Stimulated activated CD8-positive, alpha-beta memory T cell treated with anti-CD3 and anti-CD28 coated beads, Interleukin-4, amount 100 ng/mL, for 1 hour (primary cell): ENCODE measurements around the gene TCF15.

ENCODE experiments used
- DNase-seq, 2 donors: peaks; one replicate each; pipeline ENCODE4 v3.0.0-alpha.2; 2020; ENCODE audit warnings: low read depth in 2 of 2, low spot score in 1 of 2

TCF15 gene, protein sequence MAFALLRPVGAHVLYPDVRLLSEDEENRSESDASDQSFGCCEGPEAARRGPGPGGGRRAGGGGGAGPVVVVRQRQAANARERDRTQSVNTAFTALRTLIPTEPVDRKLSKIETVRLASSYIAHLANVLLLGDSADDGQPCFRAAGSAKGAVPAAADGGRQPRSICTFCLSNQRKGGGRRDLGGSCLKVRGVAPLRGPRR

DNA sequence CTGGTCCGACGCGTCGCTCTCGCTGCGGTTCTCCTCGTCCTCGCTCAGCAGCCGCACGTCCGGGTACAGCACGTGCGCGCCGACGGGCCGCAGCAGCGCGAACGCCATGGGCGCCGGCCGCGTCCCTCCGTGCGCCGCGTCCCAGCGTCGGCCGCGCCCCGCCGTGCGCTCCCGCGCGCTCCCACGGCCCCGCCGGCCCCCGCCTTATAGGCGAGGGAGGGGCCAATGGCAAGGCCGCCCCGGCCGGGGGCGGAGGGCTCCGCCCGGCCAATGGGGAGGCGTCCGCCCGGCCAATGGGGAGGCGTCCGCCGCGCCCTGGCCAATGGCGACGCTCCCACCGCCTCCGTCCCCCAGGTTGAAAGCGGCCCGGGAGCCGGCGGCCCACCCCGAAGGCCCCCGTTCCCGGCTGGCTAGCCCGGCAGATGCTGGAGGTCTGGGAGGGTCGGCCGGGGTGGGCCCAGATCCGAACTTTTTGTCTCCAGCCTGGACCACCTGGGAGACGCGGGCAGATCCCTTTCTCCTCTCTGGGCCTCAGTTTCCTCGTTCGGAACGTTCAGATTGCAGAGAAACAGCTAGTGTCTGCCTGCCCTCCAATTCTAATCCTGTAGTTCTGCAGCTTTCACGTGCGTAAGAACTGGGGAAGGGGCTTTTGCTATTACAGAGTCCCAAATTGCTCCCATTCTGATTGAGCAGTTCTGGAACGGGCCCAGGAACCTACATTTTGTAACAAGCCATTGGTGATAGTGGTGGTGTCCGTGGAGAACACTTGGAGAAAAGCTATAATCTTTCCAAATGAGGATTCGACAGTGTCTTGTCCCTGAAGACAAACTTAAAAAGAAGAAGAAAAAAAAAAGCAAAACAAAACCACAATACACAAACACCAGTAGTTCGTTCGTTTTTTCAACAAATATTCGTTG is at the start of gene TCF15:
Gene TCF15 (minus strand): TSS at position 180 of the 917 bp plus-strand sequence. CDS start 72 bp downstream, at position 108.
- DNase-seq: no peak

DNA sequence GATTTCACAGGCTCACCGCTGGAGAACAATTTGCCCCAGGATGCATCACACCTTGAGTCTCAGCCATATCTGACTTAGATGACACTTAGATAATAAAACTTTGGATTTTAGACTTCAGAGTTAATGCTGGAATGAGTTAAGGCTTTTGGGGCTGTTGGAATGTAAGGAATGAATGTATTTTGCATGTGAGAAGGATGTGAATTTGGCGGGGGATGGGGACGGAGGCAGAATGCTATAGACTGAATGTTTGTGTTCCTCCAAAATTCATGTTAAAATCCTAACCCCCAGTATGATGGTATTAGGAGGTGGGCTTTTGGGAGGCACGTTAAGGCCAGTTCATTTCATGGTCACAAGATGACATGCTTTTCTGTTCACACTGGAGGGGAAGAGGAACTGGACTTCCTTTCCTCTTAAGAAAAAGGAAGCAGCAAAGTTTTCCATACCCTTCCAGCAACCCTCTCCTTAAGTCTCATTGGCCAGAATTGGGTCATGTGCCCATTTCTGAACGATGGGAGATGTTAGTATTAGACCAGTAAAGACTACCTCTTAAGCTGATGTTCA is 48.7 kb upstream of the TCF15 start:
- no peak for DNase-seq

DNA sequence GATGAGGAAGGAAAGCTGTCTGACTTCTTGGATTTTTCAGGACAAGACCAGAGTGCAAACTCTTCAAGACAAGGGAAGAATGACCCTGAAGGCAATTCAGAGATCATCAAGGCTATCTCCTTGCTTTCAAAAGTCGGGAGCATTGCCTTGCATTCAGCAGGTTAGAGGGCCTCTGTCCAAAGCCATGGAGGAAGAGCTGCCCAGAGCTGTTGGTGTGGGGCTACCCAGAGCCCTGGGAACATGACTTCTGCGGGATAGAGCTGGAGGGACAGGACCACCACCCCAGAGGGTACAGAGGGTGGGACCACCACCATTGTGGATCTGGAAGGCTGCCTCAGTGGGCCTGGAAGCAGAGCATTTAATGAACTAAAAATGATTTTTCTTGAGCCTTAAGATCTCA is 48.1 kb upstream of the TCF15 start:
- no peak for DNase-seq

DNA sequence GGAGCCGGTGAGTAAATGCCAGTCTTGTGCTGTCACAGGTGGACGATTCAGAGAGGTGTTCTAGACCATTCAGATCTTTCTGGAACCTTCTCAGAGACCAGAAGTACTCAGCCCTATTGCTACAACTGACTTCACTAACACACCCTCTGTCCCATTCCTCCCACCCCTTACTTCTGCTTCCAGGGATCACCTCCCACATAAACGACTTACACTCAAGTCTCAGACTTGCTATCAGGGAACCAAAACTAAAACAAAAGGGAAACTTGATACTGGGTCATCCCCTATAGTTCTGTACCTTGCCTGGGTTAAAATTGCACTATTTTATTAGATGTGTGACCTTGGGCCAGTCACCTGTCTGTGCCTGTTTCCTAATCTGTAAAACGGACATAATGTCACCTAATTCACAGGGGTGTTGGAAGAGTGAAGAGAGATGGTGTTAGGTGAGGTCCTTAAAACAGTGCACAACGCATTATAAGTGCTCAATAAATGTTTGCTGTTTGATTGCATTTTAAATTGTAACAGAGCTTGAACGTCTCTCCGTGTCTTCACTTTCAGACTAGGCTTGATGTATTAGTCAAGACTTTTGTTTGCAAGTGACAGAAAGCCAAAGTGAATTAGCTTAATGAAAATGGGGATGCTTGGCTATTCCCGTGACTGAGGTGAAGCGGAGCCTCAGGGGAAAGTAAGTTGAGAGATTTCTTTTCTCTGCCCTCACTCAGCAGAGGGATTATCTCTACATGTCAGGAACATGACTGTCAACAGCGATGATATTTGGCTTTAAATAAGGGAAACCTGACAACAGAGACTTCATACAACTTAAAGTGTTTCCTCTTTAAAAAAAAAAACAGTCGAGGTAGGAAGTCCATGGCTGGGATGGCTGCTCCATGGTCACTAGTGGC is 45.9 kb upstream of the TCF15 start:
- no peak for DNase-seq

DNA sequence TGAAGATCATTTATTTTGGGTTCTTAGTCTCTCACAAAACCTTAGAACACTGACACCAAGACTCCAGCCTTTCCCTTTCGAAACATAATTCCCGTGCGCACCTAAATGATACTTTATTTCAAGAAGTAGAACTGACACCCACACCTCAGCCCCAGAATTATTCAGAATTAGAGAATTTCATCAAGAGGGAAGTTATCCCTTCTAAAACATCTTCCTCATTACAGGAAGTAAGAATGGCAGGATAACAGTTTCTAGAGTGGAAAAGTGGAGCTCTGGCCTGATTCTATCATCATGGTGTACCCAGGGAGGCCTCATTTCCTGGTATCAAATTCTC is 44.3 kb upstream of the TCF15 start:
- no peak for DNase-seq

DNA sequence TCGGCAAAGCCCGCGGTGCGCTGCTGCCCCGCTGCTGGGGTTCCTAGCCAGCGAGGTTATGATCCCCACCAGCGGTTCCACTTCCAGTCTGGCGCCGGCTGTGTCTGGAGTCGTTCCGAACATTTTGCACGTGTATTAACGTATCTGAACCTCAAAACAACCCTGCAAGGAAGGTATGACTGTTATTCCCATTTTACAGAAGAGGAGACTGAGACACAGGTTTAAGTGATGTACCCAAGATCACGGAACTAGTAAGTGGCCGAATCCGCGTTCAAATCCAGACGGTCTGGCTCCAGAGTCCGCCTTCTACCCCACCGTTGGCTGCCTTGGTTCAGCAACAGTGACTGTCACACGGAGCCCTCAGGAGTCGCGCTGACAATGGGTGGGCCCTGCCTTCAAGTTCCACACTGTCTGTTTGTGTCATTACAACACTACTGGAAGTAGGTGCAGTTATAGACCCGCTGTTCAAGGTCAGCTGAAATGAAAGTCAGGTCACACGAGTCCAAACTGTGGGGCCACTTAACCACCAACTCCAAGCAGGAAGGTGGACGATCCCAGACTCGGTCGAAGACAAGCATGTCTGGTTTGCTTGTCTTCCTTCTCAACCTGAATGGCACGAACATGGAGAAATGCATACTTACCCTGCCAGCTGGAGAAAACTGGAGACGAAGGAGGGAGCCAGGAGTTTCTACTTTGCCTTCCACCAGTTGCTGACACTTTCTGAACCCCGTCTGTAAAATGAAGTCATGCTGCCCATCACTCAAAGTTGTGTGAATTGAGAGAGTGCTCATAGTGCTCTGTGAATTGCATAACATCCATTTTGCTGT is 43.7 kb upstream of the TCF15 start:
- no peak for DNase-seq

DNA sequence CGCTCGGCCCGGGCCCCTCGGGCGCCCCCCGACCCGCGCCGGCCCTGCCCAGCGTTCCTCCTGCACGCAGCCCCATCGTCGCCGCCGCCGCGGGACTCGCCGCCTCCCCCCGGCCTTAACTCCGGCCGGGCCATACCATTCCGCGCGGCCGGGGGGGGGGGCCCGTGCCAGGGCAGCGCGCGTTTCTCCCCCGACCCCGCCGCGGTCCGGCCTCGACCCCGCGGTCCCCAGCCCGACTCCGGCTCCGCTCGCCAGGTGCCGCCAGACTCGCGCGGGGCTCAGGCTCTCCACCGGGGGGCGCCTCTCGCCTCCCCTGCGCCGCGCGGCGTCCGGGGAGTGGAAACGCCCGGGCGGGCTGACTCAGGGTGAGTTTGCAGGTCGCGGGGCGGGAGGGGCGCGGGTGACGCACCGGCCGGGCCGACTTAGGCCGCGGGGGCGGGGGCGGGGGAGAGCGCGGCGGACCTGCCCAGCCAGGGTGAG is 43.0 kb upstream of the TCF15 start, which contains the start of gene SRXN1:
Gene SRXN1 (minus strand): TSS at position 91 of the 480 bp plus-strand sequence. CDS start 15 bp downstream, at position 76.
- DNase-seq: peak; percentile 43 to 70

DNA sequence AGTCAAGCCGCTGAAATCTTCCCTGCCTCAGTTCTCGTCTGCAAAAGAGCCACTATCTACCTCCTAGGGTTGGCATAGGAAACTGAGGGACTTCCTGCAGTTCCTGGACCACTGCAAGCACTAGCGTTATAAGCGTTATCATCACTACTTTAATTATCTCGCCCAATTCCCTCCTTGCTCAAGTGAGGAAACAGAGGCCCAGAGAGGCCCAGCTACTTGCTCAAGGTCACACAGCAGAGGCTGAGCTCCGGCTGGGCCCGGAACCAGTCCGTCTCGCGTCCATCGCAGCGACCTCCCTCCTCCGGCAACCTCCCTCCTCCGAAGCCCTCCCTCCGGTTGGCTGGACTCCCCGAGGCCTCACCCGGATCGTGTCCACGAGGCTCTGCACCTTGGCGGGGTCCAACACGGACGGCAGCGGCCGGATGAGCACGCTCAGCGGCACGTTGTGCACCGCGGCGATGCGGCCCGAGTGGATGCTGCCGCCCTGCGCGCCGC is 42.6 kb upstream of the TCF15 start:
- no peak for DNase-seq

DNA sequence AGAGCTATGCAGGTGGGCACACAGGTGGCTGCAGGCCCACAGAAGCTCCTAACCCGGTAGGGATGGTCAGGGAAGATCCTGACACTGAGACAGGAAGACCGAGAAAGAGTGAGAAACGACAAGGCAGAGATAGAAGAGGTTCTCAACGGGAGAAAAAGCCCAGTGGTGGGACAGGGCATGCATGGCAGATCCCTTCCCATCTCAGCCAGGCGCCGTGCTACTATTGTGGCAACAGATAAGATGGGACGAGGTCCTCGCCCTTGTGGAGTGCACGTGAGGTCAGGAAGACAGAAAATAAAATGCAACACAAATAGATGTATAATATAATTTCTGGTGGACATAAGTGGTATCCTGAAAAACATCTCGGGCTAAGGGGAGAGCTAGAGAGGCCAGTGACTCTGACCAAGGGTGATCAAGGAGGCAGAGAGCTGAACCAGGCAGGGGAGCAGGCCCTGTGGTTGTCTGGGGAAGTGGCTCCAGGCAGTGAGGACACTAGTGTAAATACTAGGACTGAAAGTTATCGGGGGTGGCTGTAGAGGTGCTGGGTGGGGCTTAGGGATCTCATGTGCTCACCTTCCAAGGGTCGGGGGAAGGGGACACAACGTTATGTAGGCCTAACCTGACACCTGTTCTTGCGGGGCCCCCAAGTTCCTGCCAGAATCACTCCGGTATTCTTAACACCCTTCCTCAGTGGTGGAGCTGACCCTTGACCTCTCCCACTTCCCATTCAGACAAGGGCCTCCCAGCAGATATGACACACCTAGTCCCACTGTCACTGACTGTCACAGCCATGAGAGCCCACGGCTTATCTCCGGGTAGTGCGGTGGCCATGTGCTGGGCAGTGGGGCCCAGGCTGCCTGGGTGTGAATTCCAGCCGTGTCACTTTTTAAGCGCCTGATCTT is 41.9 kb upstream of the TCF15 start:
- no peak for DNase-seq

DNA sequence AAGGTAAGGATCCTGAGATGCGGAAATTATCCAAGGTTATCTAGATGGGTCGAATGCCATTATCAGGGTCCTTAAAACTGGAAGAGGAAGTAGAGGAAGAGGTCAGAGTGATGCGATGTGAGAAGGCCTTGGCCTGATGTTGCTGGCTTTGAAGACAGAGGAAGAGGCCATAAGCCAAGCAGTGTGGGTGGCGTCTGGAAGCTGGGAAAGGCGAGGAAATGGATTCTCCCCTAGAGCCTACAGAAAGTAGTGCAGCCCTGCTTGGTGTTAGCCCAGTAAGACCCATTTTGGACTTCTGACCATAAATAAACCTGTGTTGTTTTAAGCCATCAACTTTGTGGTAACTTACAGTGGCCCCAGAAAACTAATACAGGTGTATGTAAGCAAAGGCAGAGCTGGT is 40.8 kb upstream of the TCF15 start:
- DNase-seq: no peak

DNA sequence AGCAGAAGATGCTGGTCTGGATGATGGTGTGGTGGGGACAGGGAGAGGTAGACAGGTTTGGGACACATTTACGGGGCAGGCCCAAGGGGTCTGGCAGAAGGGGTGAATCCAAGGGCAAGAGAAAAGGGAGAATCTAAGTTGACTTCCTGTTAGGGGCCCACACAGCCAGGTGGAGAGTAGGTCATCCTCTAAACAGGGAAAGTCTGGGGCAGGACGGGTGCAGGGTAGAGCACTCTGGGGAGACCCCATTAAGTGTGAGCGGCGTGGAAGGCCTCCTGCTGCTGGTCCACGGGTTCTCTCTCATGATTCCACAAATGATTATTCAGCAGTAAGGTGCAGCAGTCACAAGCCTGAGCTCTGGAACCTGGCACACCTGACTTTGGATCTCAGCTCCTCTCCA is 40.2 kb upstream of the TCF15 start:
- no peak for DNase-seq

DNA sequence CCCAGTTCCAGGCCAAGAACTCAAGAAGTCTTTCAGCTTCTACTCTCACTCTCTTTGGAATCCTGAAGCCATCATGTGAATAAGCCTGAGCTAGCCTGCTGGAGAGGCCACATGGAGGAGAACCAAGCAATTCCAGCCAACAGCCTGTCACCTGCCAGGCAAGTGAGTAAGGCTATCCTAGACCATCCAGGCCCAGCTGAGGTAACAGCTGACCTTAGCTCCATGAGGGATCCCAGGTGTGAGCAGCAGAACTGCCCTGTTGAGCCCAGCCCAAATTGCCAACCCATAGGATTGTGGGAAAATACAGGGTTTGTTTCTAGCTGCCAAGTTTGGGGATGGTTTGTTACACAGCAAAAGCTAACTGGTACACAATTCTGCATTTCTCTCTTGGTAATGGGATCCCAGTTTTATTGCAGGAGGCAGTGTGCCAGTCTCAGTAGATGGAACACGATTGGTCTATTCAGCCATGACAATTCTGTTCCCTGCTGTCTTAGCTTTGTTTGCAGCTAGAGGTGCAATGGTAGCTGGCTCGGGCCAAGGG is 37.4 kb upstream of the TCF15 start:
- no peak for DNase-seq

DNA sequence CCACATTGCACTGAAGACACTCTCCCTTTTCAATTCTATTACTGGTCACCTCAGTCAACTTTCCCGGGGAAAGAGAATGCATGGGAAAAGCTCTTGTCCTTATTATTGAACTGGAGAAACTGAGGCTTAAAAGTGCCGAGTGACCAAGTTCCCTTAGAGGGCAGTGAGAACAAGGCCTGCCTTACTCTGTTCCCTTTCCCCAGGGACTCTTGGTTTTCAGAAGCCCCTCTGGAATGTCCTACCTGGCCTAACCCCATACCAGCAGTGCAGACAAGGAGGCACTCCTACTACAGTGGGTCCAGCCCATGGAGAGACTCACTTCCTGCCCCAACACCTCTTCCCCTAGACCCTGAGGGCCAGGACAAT is 36.7 kb upstream of the TCF15 start:
- DNase-seq: no peak

DNA sequence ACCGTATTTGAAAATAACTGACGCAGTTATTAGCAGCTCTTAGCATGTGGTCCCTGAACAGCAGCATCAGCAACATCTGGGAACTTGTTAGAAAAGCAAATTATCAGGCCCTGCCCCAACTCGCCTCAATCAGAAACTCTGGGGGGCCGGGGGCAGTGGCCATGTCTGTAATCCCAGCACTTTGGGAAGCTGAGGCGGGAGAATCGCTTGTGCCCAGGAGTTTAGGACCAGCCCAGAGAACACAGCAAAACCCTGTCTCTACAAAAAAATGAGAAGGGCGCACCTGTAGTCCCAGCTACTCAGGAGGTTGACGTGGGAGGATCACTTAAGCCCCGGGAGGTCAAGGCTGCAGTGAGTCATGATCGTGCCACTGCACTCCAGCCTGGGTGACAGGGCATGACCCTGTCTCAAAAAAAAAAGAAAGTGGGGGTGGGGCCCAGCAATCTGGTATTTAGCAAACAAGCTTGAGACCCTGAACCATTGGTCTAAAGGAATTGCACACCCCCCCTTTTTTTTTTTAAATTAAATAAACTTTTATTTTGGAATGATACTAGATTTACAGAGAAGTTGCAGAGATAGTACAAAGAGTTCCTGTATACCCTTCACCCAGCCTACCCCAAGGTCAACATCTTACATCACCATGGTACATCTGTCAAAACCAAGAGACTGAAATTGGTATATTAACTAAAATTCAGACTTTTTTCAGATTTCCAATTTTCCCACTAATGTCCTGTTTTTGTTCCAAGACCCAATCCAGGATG is 36.2 kb upstream of the TCF15 start:
- no peak for DNase-seq

DNA sequence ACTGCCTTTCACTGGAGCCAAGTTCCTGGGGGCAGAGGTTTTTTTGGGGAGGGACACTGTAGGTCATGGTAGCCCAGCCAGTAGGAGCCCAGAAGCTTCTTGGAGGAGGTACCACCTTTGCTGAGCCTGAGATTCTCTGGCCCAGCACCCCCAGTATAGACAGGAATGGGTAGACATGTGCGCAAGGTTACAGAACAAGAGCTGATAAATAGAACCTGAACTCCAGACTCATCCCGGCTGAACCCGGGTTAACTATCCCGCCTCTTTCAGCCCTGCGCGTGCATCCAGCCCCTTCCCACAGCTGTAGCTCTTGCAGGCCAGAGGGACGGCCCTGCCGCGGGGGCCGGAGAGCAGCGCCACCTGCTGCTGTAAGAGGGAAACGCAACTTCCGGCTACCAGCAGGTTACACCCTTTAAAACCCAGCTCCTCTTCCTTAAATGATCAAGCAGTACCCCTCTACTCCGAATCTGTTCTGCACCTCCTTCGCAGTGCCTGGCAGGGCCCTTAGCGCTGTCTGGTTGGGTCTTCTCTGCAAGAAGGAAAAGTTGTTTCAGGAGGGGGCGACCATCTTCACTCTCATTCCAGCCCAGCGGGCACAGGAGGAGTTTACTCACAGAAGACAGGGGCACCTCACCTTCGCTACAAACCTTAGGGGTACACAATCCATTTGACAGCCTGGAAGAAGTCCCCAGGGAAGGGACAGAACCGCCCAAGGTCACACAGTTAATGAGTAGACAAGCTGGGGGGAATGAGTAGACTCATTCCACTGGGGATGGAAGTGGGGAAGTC is 35.4 kb upstream of the TCF15 start:
- DNase-seq: peak; percentile 16 to 37

DNA sequence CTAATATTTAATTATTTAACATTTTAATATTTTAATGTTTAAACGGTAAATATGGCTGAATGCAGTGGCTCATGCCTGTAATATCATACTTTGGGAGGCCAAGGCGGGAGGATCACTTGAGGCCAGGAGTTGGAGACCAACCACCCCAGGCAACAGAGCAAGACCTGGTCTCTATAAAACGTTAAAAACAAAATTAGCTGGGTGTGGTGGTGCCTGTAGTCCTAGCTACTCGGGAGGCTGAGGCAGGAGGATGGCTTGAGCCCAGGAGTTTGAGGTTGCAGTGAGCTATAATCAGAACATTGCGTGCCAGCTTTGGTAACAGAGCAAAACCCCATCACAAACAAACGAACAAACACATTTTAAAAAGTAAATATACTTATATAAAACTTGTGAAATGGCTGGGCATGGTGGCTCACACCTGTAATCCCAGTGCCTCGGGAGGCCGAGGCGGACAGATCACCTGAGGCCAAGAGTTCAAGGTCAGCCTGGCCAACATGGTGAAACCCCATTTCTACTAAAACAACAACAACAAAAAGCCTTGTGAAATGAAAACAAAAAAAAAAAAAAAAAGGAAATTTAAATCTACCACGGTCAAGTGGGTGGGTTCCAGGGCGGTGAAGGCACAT is 34.7 kb upstream of the TCF15 start:
- DNase-seq: no peak
